Embryonic facial prominence (tissue), 1 donor: ENCODE measurements around the gene CNPY4.
A peak's percentile ranks its signal among the peaks of the same experiment; 100 is the strongest.

Source experiments
- DNase-seq: peaks from one replicate; pipeline ENCODE4 v3.0.0-alpha.2; 2016; ENCODE audit errors: extremely low spot score

CNPY4 gene

GRCh38 chr7:100119072-100119969 lies at the start of gene CNPY4, which contains the start of gene TAF6:
Gene CNPY4, plus strand, starts transcription at chr7:100119634. Its CDS starts 111 bp downstream, at chr7:100119745.
Gene TAF6, minus strand, starts transcription at chr7:100119358. Its CDS starts 5,149 bp downstream, at chr7:100114209.
- peak; percentile 93 for DNase-seq

GRCh38 chr7:100069991-100070390 lies 49.4 kb upstream of the CNPY4 start:
- no peak for DNase-seq

- DNase-seq: no peak
Observed at GRCh38 chr7:100071018-100071723, 48.3 kb upstream of the CNPY4 start.

- DNase-seq: no peak
Observed at GRCh38 chr7:100072462-100072861, 47.0 kb upstream of the CNPY4 start.

- DNase-seq: no peak
Observed at GRCh38 chr7:100074841-100075240, 44.6 kb upstream of the CNPY4 start.

- DNase-seq: no peak
Observed at GRCh38 chr7:100075418-100075817, 44.0 kb upstream of the CNPY4 start.

- no peak for DNase-seq
Observed at GRCh38 chr7:100077205-100077604, 42.2 kb upstream of the CNPY4 start.

- no peak for DNase-seq
Observed at GRCh38 chr7:100079024-100079560, 40.3 kb upstream of the CNPY4 start.

GRCh38 chr7:100080907-100081534 lies 38.4 kb upstream of the CNPY4 start:
- DNase-seq: no peak

- DNase-seq: peak; percentile 97
Observed at GRCh38 chr7:100081535-100082102, 37.8 kb upstream of the CNPY4 start, which contains the start of gene ZNF3. Gene ZNF3, minus strand, starts transcription at chr7:100081723. Its CDS starts 4,366 bp downstream, at chr7:100077357.

- DNase-seq: no peak
Observed at GRCh38 chr7:100082978-100083377, 36.5 kb upstream of the CNPY4 start.

- DNase-seq: no peak
Observed at GRCh38 chr7:100085515-100085914, 33.9 kb upstream of the CNPY4 start.

GRCh38 chr7:100087055-100087750 lies 32.2 kb upstream of the CNPY4 start:
- DNase-seq: no peak

GRCh38 chr7:100088095-100088620 lies 31.3 kb upstream of the CNPY4 start:
- DNase-seq: no peak

- peak; percentile 34 for DNase-seq
Observed at GRCh38 chr7:100088621-100089457, 30.6 kb upstream of the CNPY4 start, which contains the start of gene COPS6. Gene COPS6, plus strand, starts transcription at chr7:100088969. Its CDS starts 22 bp downstream, at chr7:100088991.

GRCh38 chr7:100089458-100090196 lies 29.8 kb upstream of the CNPY4 start:
- no peak for DNase-seq

- DNase-seq: no peak
Observed at GRCh38 chr7:100090527-100091410, 28.7 kb upstream of the CNPY4 start.
